Putamen (tissue), 1 donor: Measurements from ENCODE around the gene PTGDR.

Experiments
- DNase-seq: peaks from one replicate; pipeline ENCODE4 v3.0.0-alpha.2; 2016; ENCODE audit warnings: low spot score

The PTGDR gene

DNA sequence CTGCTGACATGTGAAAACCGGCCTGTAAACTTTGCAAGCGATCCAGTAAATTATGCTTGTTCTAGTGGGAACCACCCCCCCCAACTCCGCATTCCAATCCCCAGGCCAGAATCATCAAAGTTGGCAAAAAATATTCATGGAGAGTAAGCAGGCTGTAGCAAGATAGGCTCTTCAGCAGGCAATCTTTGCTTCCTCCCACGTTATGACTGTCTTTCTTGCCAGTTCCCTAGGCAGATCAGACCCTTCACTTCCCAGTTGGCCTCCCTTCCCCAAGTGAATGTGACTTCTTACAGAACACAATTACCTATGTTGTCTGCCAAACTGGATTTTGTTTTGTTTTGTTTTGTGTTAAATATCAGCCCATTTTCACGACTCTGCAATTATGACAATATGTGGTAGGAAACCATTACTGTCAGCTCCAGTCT is 45.4 kb downstream of the PTGDR start:
- DNase-seq: no peak

GRCh38 chr14:52313462-52313861 is 46.0 kb downstream of the PTGDR start:
- DNase-seq: no peak

DNA sequence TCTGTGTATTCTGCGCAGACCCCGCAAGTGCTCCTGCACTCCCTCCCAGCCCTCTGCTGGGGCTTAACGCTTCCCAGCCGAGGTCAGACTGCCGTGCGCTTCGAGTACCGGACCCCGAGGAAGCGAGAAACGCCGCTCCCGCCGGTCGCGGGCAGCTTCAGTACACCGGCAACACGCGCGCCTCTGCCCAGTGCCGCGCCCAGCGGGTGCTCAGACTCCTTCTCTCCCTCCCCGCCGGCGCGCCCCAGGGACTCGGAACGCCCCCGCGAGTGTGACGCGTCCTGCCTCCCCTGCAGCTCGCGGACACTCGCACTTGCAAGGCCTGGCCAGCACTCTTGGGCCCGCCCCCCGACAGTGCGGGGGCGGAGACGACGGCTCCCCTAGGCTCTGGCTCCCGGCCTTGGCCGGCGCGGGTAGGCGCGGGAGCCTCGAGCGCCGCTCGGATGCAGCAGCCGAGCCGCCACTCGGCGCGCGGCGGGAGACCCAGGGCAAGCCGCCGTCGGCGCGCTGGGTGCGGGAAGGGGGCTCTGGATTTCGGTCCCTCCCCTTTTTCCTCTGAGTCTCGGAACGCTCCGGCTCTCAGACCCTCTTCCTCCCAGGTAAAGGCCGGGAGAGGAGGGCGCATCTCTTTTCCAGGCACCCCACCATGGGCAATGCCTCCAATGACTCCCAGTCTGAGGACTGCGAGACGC is 46.6 kb downstream of the PTGDR start, which contains the start of gene PTGER2:
Gene PTGER2, plus strand, starts transcription at position 410 of the 692 bp plus-strand sequence. Its CDS starts 237 bp downstream, at position 647.
- DNase-seq: peak; percentile 4

GRCh38 chr14:52314595-52315354 is 47.3 kb downstream of the PTGDR start:
- no peak for DNase-seq

DNA sequence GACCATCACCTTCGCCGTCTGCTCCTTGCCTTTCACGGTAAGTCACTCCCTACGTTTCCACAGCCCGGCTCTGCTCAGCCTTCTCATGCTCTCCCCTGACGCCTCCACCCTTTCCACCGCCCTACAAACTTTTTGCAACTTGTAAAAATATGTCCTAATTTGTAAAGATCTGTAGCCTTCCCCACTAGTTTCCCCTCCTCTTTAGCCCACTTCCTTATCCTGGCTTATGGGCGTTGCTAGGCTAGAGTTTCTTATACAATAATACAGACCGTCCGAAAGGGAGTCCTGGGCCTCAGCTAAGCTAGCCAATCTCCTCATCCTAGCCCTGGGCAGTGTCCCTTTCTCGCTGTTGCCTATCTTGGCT is 47.8 kb downstream of the PTGDR start:
- DNase-seq: no peak

DNA sequence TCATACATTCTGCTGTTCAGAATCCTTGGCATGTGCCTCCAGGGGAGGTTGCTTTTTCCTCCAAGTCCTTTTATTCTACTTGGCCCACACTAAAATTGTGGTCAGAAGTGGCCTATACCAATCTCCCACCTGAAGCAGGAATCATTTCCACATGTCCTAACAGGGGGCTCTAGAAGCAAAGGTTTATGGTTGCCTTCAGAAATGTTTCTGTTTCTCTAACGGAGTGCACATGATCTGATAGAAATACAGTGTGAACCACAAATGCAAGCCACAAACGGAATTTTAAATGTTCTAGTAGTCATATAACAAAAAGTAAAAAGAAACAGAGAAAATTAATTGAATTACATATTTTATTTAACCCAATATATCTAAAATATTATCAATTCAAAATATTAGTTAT is 50.6 kb downstream of the PTGDR start:
- DNase-seq: no peak

DNA sequence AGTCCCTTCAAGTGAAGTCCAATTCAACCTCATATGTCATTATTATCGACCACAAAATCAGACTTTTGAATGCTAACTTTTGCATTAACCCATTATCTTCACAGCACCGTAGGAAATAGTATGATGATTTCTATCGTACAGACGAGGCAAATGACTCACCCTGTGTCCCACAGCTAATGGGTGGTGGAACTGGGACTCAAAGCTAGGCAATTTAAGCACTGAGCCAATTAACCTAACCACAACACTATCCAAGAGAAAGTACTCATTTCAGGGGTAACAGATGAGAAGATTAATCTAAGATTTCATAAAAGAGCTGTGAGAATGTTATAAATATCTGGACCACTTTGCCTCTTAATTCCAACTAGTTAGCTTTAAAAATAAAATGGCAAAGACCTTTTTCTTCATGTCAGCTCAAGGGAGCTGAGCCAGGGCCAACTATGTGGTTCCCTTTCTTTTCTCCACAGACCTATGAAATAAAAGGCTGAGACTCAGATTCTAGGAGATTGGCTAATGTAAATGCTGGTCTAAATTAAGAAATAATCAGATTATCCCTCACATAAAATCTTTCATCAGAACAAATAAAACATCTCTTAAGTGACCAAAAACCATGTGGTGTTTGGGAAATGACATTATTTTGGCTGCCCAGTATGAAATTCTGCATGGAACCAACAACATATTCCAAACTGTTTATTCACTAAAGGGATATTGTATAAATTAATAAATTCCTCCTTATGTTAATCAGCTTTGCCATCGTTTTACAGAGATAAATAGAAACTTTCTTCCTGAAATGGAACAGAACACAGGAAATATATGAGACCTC is 51.5 kb downstream of the PTGDR start:
- no peak for DNase-seq

- no peak for DNase-seq
Measured at GRCh38 chr14:52319919-52320318, 52.4 kb downstream of the PTGDR start.

DNA sequence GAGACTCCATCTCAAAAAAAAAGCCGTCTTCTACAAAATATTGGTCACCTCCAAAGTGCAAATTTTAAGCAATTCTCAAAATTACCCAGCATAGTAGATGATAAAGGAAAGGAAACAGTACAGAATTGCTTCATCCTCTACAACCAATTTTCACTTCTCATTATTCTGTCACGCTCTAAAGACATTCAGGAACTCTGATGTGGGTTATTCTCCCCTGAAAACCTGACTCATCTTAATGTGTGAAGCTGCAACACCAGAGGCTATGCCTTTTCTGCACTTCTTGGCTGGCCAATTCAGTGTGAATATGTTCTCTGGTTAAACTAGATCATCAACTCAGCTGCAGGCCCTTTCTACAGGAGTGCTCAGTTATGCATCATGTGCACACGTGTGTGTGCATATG is 57.6 kb downstream of the PTGDR start:
- peak; percentile 27 for DNase-seq

DNA sequence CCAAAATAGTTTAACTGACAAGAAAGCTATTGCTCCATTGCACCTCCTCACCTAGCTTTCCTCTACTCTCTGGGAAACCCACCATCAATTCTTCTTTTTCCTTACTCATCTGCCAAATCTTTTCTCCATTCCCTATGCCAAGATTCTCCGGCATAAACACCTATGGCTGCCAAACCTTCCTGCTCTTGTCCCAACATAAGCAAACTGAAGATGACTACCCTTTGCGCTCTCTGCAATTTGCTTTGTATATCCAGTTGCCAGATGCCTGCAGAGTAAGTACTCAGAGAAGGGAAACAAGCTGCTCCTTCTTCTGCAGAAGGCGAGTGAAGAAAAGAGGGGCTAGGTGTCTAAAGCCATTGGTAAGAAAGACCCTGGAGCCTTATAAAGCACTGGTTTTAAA is 58.1 kb downstream of the PTGDR start:
- DNase-seq: no peak
